Chondrocyte (in vitro differentiated cells): ENCODE measurements around the gene LIMA1. TPM values are rescaled to one million over a fixed set of nuclear protein-coding genes. Genes with fewer than 3 reads are reported as not detected.
"Not testable (repeated sequence)": the region's sequence is repeated elsewhere in the genome, so short reads cannot be mapped to it uniquely, and the experiment has no call there.

Experiments
- DNase-seq: peaks from one replicate; pipeline ENCODE4 v3.0.0; 2021; ENCODE audit warnings: mixed read lengths, low spot score
- H3K27ac Mint-ChIP-seq: one replicate; pipeline ENCODE4 v1.8.0; 2021; ENCODE audit warnings: mild to moderate bottlenecking, moderate library complexity, mixed read lengths; ENCODE audit not compliant: unreplicated experiment
- H3K27me3 Mint-ChIP-seq: 2 replicates; pipeline ENCODE4 v1.8.0; 2021; ENCODE audit warnings: low read depth, mixed read lengths
- H3K36me3 Mint-ChIP-seq: 2 replicates; pipeline ENCODE4 v1.8.0; 2021; ENCODE audit warnings: low read depth, mixed read lengths
- H3K4me1 Mint-ChIP-seq: 2 replicates; pipeline ENCODE4 v1.8.0; 2021; ENCODE audit warnings: low read depth, mild to moderate bottlenecking, mixed read lengths
- H3K4me3 Mint-ChIP-seq: one replicate; pipeline ENCODE4 v1.8.0; 2021; ENCODE audit warnings: mild to moderate bottlenecking, moderate library complexity, mixed read lengths; ENCODE audit not compliant: unreplicated experiment
- H3K9me3 Mint-ChIP-seq: 2 replicates; pipeline ENCODE4 v1.8.0; 2021; ENCODE audit warnings: low read depth, mixed read lengths
- total RNA-seq: library from RNA; stranded (reverse); gene quantifications from 3 replicates; pipeline ENCODE4 v1.2.1, GENCODE V29; 2021
- TF ChIP-seq, protein P1 (sequence below): fragments of 200-600 bp; sonication (generic); IDR thresholded peaks from 2 replicates; pipeline ENCODE4 v1.5.0; 2021; ENCODE audit warnings: antibody characterized with exemption, mild to moderate bottlenecking, moderate library complexity

Gene LIMA1
- total RNA-seq, 1 donor from 2014 or later, result 120 TPM

DNA sequence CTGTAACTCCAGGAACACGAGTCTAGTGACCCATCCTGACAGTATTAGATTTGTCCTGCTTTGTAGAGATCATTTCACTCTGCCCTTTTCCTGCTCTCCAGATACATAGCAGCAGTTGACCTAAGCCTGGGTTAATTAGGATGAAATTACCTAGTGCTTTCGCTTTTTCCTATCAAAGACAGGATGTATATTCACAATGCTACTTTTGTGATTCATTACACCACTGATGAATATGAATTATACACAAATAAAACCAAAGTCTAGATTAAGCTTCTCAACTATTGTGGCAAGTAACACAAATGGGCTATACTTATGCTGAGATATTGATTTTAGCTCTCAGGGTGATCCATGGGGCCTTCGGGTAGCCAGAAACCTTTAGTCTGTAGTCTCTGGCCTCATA, 134.0 kb downstream of the LIMA1 start:
- no peak overlapping the region for H3K4me3 Mint-ChIP-seq
- no peaks in the 10 kb centered on the region for H3K9me3 Mint-ChIP-seq
- no peaks in the 10 kb centered on the region for H3K27me3 Mint-ChIP-seq
- no peaks in the 10 kb centered on the region for H3K36me3 Mint-ChIP-seq
- TF ChIP-seq, protein P1, sequence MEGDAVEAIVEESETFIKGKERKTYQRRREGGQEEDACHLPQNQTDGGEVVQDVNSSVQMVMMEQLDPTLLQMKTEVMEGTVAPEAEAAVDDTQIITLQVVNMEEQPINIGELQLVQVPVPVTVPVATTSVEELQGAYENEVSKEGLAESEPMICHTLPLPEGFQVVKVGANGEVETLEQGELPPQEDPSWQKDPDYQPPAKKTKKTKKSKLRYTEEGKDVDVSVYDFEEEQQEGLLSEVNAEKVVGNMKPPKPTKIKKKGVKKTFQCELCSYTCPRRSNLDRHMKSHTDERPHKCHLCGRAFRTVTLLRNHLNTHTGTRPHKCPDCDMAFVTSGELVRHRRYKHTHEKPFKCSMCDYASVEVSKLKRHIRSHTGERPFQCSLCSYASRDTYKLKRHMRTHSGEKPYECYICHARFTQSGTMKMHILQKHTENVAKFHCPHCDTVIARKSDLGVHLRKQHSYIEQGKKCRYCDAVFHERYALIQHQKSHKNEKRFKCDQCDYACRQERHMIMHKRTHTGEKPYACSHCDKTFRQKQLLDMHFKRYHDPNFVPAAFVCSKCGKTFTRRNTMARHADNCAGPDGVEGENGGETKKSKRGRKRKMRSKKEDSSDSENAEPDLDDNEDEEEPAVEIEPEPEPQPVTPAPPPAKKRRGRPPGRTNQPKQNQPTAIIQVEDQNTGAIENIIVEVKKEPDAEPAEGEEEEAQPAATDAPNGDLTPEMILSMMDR, result no peak
- no peak for DNase-seq
- no peak overlapping the region for H3K27ac Mint-ChIP-seq
- H3K4me1 Mint-ChIP-seq, result peaks cover 20% of the 10 kb centered on the region

DNA sequence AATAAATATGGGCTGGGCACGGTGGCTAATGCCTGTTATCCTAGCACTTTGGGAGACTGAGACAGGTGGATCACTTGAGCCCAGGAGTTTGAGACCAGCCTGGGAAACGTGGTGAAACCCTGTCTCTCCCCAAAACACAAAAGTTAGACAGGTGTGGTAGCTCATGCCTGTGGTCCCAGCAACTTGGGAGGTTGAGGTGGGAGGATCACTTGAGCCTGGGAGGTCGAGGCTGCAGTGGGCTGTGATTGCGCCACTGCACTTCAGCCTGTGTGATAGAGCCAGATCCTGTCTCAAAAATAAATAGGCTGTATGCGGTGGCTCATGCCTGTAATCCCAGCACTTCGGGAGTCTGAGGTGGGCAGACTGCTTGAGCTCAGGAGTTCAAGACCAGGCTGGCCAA, 135.3 kb downstream of the LIMA1 start:
- not testable (repeated sequence) for DNase-seq, H3K9me3 Mint-ChIP-seq, H3K36me3 Mint-ChIP-seq, H3K4me3 Mint-ChIP-seq, H3K27me3 Mint-ChIP-seq, H3K27ac Mint-ChIP-seq
- H3K4me1 Mint-ChIP-seq, result peaks cover 20% of the 10 kb centered on the region

DNA sequence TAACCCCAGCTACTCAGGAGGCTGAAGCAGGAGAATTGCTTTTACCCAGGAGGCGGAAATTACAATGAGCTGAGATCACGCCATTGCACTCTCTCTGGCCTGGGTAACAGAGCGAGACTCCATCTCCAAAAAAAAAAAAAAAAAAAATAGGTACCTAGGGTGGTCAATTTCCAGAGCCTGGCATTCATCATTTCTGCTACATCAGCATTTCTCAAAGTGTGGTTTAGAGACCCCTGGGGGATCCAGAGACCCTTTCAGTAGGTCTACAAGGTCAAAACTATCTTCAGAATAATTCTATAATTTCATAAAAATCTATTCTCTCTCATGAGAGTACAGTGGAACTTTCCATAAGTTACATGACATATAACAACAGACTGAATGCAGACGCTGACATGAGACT, 136.0 kb downstream of the LIMA1 start:
- Mint-ChIP-seq H3K27ac (no peak overlapping the region), H3K9me3 (no peaks in the 10 kb centered on the region), H3K4me1 (peaks cover 20% of the 10 kb centered on the region), H3K27me3 (no peaks in the 10 kb centered on the region), H3K36me3 (no peaks in the 10 kb centered on the region), H3K4me3 (no peak overlapping the region)
- no peak for DNase-seq
- TF ChIP-seq, protein P1, result no peak

DNA sequence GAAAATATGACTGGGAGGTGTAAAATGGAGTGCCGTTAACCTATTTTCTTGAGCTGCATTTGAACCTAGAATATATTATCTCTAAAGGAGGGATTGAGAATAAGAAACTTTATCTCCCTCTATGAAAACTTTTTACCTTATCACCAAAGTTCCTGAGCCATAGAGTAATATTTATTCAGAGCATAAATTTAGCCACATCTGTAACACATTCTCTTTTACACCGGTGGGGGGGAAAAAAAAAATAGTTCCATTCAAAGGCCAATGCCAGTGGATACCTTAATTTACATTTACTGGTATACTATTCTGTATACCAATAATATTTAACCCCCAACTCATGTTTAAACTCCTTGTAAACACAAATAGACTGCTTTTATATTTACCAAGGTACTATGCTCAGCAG, 137.9 kb downstream of the LIMA1 start:
- Mint-ChIP-seq H3K4me3 (no peak overlapping the region), H3K9me3 (no peaks in the 10 kb centered on the region), H3K36me3 (peaks cover 7% of the 10 kb centered on the region), H3K27me3 (no peaks in the 10 kb centered on the region), H3K4me1 (peaks cover 12% of the 10 kb centered on the region), H3K27ac (no peak overlapping the region)
- no peak for DNase-seq
- TF ChIP-seq, protein P1, result no peak

DNA sequence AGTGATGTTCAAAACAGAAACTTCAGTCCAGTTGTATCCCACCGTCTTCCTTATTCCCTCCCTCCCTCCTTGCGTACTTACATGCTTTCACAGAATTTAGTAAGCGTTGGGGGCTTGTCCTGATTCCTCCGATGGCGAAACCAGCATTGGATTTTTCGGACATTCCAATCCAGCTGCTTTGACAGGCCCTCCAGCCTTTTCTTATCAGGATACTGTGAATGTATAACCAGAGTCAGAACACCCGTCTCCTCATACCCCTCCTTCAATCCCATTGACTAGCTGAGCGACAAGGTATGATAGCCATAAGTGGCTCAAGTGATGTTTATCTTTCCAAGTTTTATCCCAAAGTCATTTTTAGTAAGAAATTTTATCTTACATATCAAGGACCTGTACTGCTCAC, 140.3 kb downstream of the LIMA1 start:
- H3K27ac Mint-ChIP-seq, result no peak overlapping the region
- H3K36me3 Mint-ChIP-seq, result peaks cover 13% of the 10 kb centered on the region
- TF ChIP-seq, protein P1, result no peak
- no peak for DNase-seq
- peaks cover 10% of the 10 kb centered on the region for H3K4me1 Mint-ChIP-seq
- no peaks in the 10 kb centered on the region for H3K27me3 Mint-ChIP-seq
- no peaks in the 10 kb centered on the region for H3K9me3 Mint-ChIP-seq
- no peak overlapping the region for H3K4me3 Mint-ChIP-seq

DNA sequence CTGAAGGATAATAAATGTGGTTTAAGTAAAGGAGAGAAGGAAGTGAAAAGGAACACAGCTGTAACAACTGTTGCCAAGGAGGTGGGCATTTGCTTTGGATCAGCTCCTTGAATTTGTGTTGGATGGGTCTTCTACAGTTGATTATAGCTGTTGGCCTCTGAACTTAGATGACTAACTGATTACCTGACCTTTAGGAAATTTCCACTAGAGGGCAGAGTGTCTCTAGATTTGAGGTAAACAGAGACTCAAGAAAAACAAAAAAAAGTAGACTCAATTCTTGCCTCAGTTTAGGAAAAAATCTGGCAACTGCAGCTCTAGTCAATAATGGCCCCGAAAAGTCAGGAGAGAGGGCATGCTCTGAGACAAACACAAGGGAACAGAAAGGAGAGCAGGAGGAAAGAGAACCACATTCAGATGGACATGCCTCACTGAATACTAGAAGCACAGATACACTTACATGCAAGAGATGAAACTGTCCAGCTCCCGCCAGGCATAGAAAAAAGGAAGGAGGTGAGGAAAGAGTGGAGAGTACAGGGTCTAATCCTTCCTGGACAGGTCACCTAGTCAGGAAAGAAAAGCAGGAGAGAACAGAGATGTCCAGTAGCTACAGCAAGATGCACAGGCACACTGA, 150.7 kb downstream of the LIMA1 start:
- TF ChIP-seq, protein P1, result peak; percentile 83
- Mint-ChIP-seq H3K36me3 (peaks cover 31% of the 10 kb centered on the region), H3K27me3 (no peaks in the 10 kb centered on the region), H3K27ac (peak overlapping the region; percentile 29), H3K4me1 (peaks cover 12% of the 10 kb centered on the region), H3K9me3 (no peaks in the 10 kb centered on the region), H3K4me3 (no peak overlapping the region)
- DNase-seq, result no peak
